Testis (tissue), 3 donors: ENCODE measurements around the gene TFDP2. TPM values are rescaled to one million over a fixed set of nuclear protein-coding genes. Genes with fewer than 3 reads are reported as not detected.

ENCODE experiments used
- DNase-seq: peaks from one replicate; pipeline ENCODE4 v3.0.0-alpha.2; 2019
- H3K27ac ChIP-seq, 2 donors: fragments of 200-600 bp; sonication (generic); one replicate each; pipeline ENCODE4 v1.5.1; 2019
- H3K27me3 ChIP-seq: fragments of 200-600 bp; sonication (generic); one replicate; pipeline ENCODE4 v1.5.1; 2019
- H3K36me3 ChIP-seq: fragments of 200-600 bp; sonication (generic); one replicate; pipeline ENCODE4 v1.5.1; 2017; ENCODE audit warnings: low read depth; ENCODE audit errors: missing control alignments
- H3K4me1 ChIP-seq: fragments of 200-600 bp; sonication (generic); one replicate; pipeline ENCODE4 v1.5.1; 2019
- H3K4me3 ChIP-seq, 2 donors: fragments of 200-600 bp; sonication (generic); one replicate each; pipeline ENCODE4 v1.5.1; 2017 to 2019
- H3K9me3 ChIP-seq: fragments of 200-600 bp; sonication (generic); one replicate; pipeline ENCODE4 v1.5.1; 2017
- POLR2A ChIP-seq: fragments of 450-650 bp; IDR thresholded peaks from one replicate; pipeline ENCODE4 v1.6.1; 2017; ENCODE audit warnings: antibody characterized with exemption, mild to moderate bottlenecking, moderate library complexity
- WGBS, 2 donors: methylation state at CpG; one replicate each; pipeline ENCODE4 v1.1.5; 2018; 5-methylcytosine and 5-hydroxymethylcytosine counted together
- intact Hi-C: fragments of 100-400 bp; cut with DNase I; formaldehyde crosslinking; loops from one replicate; pipeline ENCODE4 v1.15.1; 2023; ENCODE audit warnings: low total_unique reads
- polyA plus RNA-seq: library from polyadenylated mRNA; stranded (reverse); fragments of 350-450 nt; fragmentation: Illumina TruSeq; extraction: RNeasy Lipid Tissue Mini Kit (QIAGEN cat#74804); gene quantifications from one replicate; pipeline ENCODE4 v1.2.3, GENCODE V29; 2014; ENCODE audit warnings: low read depth, low replicate concordance; ENCODE audit not compliant: insufficient read depth
- total RNA-seq, 2 donors: library from RNA; depleted of rRNA; stranded (reverse); fragments of >200 nt; gene quantifications; one replicate each; pipeline ENCODE4 v1.2.3, GENCODE V29; 2016
- TF ChIP-seq, protein P1 (sequence below), 3 experiments: fragments of 450-650 bp in 2 of 3; fragments of 200-600 bp in 1 of 3; sonication (generic) in 1 of 3; IDR thresholded peaks; one replicate each; pipeline ENCODE4 v1.5.1; 2016 to 2019; ENCODE audit warnings: antibody characterized with exemption in 3 of 3, mild to moderate bottlenecking in 2 of 3, moderate library complexity in 1 of 3

TFDP2 gene
- total and polyA plus RNA-seq, 3 donors from 2014 or later = 110 to 168 (median 152) TPM

DNA sequence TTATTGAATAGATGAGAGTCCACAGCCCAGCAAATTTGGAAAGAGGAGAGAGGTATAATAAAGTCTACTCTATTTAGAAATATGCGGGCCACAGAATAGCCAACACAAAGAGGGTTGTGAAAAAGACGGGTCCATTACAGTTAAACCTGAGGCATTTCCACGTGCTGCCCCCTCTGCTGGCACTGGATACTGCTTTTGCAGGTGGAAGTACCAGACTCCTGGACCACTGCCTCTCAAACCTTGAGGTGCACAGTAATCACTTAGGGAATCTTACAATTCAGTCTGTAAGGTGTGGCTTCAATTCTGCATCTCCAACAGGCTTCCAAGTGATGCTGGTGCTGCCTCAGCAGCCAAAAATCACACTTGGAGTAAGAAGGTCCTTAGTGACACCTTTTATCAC lies 3.0 kb upstream of the TFDP2 start:
- no peaks in the 10 kb centered on the region for H3K9me3 ChIP-seq
- WGBS, 2 donors = 34 to 42% methylated on average over 3 of the region's 3 CpGs
- H3K27ac ChIP-seq = no peak overlapping the region
- intact Hi-C loops = no loop called here
- H3K4me3 ChIP-seq = no peak overlapping the region
- no peak for TF ChIP-seq POLR2A
- no peaks in the 10 kb centered on the region for H3K4me1 ChIP-seq
- H3K27me3 ChIP-seq = no peaks in the 10 kb centered on the region
- H3K36me3 ChIP-seq = no peaks in the 10 kb centered on the region
- DNase-seq = no peak

- intact Hi-C loops = no loop called here
Observed at GRCh38 chr3:142151828-142152227, 2.5 kb upstream of the TFDP2 start.

GRCh38 chr3:142151240-142151639 lies 1.9 kb upstream of the TFDP2 start:
- H3K27me3 ChIP-seq = no peaks in the 10 kb centered on the region
- H3K36me3 ChIP-seq = no peaks in the 10 kb centered on the region
- H3K4me1 ChIP-seq = no peaks in the 10 kb centered on the region
- H3K27ac ChIP-seq = no peak overlapping the region
- no peak overlapping the region for H3K4me3 ChIP-seq
- no peaks in the 10 kb centered on the region for H3K9me3 ChIP-seq
- TF ChIP-seq, protein P1, sequence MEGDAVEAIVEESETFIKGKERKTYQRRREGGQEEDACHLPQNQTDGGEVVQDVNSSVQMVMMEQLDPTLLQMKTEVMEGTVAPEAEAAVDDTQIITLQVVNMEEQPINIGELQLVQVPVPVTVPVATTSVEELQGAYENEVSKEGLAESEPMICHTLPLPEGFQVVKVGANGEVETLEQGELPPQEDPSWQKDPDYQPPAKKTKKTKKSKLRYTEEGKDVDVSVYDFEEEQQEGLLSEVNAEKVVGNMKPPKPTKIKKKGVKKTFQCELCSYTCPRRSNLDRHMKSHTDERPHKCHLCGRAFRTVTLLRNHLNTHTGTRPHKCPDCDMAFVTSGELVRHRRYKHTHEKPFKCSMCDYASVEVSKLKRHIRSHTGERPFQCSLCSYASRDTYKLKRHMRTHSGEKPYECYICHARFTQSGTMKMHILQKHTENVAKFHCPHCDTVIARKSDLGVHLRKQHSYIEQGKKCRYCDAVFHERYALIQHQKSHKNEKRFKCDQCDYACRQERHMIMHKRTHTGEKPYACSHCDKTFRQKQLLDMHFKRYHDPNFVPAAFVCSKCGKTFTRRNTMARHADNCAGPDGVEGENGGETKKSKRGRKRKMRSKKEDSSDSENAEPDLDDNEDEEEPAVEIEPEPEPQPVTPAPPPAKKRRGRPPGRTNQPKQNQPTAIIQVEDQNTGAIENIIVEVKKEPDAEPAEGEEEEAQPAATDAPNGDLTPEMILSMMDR (IDR thresholded peaks at IDR 0.05) = no peak
- no peak for TF ChIP-seq POLR2A
- intact Hi-C loops = no loop called here
- no peak for DNase-seq
- 72 to 73% methylated on average over 3 of the region's 3 CpGs for WGBS, 2 donors

More at GRCh38 chr3:142151828-142152227, 2.5 kb upstream of the TFDP2 start:
- TF ChIP-seq POLR2A = no peak
- TF ChIP-seq, protein P1 (IDR thresholded peaks at IDR 0.05) = no peak
- Histone ChIP-seq H3K27me3 (no peaks in the 10 kb centered on the region), H3K4me3 (no peak overlapping the region), H3K36me3 (no peaks in the 10 kb centered on the region), H3K4me1 (no peaks in the 10 kb centered on the region), H3K27ac (no peak overlapping the region), H3K9me3 (no peaks in the 10 kb centered on the region)
- DNase-seq = no peak
- WGBS, 2 donors = 85 to 86% methylated on average over 1 of the region's 1 CpG

GRCh38 chr3:142150271-142150670 lies 927 bp upstream of the TFDP2 start:
- H3K27me3 ChIP-seq = no peaks in the 10 kb centered on the region
- no peaks in the 10 kb centered on the region for H3K9me3 ChIP-seq
- no peak overlapping the region for H3K27ac ChIP-seq
- intact Hi-C loops = no loop called here
- 74 to 85% methylated on average over 13 of the region's 13 CpGs for WGBS, 2 donors
- no peaks in the 10 kb centered on the region for H3K4me1 ChIP-seq
- no peaks in the 10 kb centered on the region for H3K36me3 ChIP-seq
- peak overlapping the region; percentile 69 to 72 for H3K4me3 ChIP-seq
- DNase-seq = no peak
- no peak for TF ChIP-seq POLR2A
- TF ChIP-seq, protein P1 (IDR thresholded peaks at IDR 0.05) = no peak

- no peak for DNase-seq
- 12 to 21% methylated on average over 5 to 14 of the region's 14 CpGs for WGBS, 2 donors
- H3K4me1 ChIP-seq = no peaks in the 10 kb centered on the region
- H3K4me3 ChIP-seq = peak overlapping the region; percentile 69 to 72
- H3K9me3 ChIP-seq = no peaks in the 10 kb centered on the region
- TF ChIP-seq, protein P1 (IDR thresholded peaks at IDR 0.05) = no peak
- TF ChIP-seq POLR2A = no peak
- no peaks in the 10 kb centered on the region for H3K36me3 ChIP-seq
- H3K27me3 ChIP-seq = no peaks in the 10 kb centered on the region
- peak overlapping the region; percentile 71 to 86 for H3K27ac ChIP-seq
- intact Hi-C loops = no loop called here
Observed at GRCh38 chr3:142149673-142149992, 289 bp upstream of the TFDP2 start.
